ENCODE data around the gene KCTD1.

DNA sequence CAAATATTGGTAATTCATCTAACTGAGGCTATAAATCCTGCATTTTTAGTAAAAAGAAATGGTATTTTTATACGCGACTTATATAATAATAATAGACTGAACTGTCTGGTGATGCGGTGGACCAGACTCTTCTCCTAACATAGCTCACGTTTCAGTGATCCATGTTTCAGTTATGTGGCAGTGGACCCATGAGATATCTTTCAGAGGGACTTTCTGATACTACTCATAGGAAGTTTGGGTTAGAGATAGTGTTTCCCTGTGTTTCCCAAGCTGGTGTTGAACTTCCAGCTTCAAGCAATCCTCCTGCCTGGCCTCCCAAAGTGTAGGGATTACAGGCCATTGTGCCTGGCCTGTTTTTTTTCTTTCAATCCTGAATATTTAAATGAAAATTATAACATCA, 59.2 kb downstream of the KCTD1 start:
- no peak for TF ChIP-seq EZH2 (IDR thresholded peaks at IDR 0.05; ENCODE audit: borderline replicate concordance, insufficient read depth, low read depth, low read length, poor library complexity, severe bottlenecking)
- TF ChIP-seq, protein P1, sequence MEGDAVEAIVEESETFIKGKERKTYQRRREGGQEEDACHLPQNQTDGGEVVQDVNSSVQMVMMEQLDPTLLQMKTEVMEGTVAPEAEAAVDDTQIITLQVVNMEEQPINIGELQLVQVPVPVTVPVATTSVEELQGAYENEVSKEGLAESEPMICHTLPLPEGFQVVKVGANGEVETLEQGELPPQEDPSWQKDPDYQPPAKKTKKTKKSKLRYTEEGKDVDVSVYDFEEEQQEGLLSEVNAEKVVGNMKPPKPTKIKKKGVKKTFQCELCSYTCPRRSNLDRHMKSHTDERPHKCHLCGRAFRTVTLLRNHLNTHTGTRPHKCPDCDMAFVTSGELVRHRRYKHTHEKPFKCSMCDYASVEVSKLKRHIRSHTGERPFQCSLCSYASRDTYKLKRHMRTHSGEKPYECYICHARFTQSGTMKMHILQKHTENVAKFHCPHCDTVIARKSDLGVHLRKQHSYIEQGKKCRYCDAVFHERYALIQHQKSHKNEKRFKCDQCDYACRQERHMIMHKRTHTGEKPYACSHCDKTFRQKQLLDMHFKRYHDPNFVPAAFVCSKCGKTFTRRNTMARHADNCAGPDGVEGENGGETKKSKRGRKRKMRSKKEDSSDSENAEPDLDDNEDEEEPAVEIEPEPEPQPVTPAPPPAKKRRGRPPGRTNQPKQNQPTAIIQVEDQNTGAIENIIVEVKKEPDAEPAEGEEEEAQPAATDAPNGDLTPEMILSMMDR (IDR thresholded peaks at IDR 0.05), result no peak

All from B cell (primary cell).